ENCODE results near the gene CASP3. TPM values are rescaled to one million over a fixed set of nuclear protein-coding genes. Genes with fewer than 3 reads are reported as not detected.
"Not testable (repeated sequence)": the region's sequence is repeated elsewhere in the genome, so short reads cannot be mapped to it uniquely, and the experiment has no call there.

The CASP3 gene
- total and polyA plus RNA-seq, 4 donors: 37.5 to 62.1 (median 47.6) TPM

- Histone ChIP-seq H3K36me3 (ENCODE audit: control insufficient read depth, insufficient read depth, low read length) (no peaks in the 10 kb centered on the region), H3K27me3 (ENCODE audit: control insufficient read depth, insufficient read depth, low read length) (no peaks in the 10 kb centered on the region), H3K9me3 (ENCODE audit: control insufficient read depth, insufficient read depth, low read length) (no peaks in the 10 kb centered on the region), H3K4me1 (ENCODE audit: control insufficient read depth, insufficient read depth, low read length) (peaks cover 10% of the 10 kb centered on the region), H3K4me3 (ENCODE audit: low read depth, low read length) (no peak overlapping the region), H3K27ac (ENCODE audit: low read depth, low read length) (no peak overlapping the region)
- 85% methylated on average over 3 of the region's 9 CpGs for WGBS (ENCODE audit: insufficient coverage)
- DNase-seq (ENCODE audit: low read depth in 4 of 6, low spot score in 6 of 6): no peak
Observed at GRCh38 chr4:184644553-184645307, 4.5 kb downstream of the CASP3 start.

GRCh38 chr4:184643731-184644130, 5.5 kb downstream of the CASP3 start:
- no peak for DNase-seq (ENCODE audit: low read depth in 4 of 6, low spot score in 6 of 6)
- H3K27ac ChIP-seq (ENCODE audit: low read depth, low read length): no peak overlapping the region
- H3K4me1 ChIP-seq (ENCODE audit: control insufficient read depth, insufficient read depth, low read length): peaks cover 9% of the 10 kb centered on the region
- no peaks in the 10 kb centered on the region for H3K9me3 ChIP-seq (ENCODE audit: control insufficient read depth, insufficient read depth, low read length)
- no CpG with 5 or more reads among the region's 1 CpG for WGBS (ENCODE audit: insufficient coverage)
- no peaks in the 10 kb centered on the region for H3K27me3 ChIP-seq (ENCODE audit: control insufficient read depth, insufficient read depth, low read length)
- H3K4me3 ChIP-seq (ENCODE audit: low read depth, low read length): no peak overlapping the region
- no peaks in the 10 kb centered on the region for H3K36me3 ChIP-seq (ENCODE audit: control insufficient read depth, insufficient read depth, low read length)

- Histone ChIP-seq H3K27ac (ENCODE audit: low read depth, low read length) (no peak overlapping the region), H3K4me1 (ENCODE audit: control insufficient read depth, insufficient read depth, low read length) (no peaks in the 10 kb centered on the region), H3K4me3 (ENCODE audit: low read depth, low read length) (no peak overlapping the region), H3K36me3 (ENCODE audit: control insufficient read depth, insufficient read depth, low read length) (peaks cover 8% of the 10 kb centered on the region), H3K27me3 (ENCODE audit: control insufficient read depth, insufficient read depth, low read length) (no peaks in the 10 kb centered on the region), H3K9me3 (ENCODE audit: control insufficient read depth, insufficient read depth, low read length) (no peaks in the 10 kb centered on the region)
- DNase-seq (ENCODE audit: low read depth in 4 of 6, low spot score in 6 of 6): peak in 1 of 6 donors; percentile 62
- 83% methylated on average over 1 of the region's 5 CpGs for whole genome bisulfite sequencing (ENCODE audit: insufficient coverage)
Observed at GRCh38 chr4:184641451-184641850, 7.8 kb downstream of the CASP3 start.

DNA sequence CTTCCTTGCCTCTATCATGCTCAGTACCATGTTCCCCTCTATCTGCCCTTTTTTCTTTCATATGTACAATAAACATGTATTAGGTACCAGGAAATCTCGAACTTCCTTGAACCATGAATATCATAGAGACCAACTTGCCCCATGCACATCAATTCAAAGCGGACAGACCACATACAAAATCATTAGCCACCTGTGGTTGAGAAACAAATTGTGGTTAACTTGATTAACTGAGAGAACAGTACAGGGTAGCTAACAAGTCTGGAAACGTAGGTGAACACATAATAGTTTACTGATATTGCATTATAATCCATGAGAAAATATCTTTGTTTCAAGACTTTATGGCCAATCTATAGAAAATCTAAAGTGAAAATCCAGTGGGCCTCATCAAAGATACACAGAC, 8.2 kb downstream of the CASP3 start:
- Histone ChIP-seq H3K27ac (ENCODE audit: low read depth, low read length) (no peak overlapping the region), H3K36me3 (ENCODE audit: control insufficient read depth, insufficient read depth, low read length) (peaks cover 11% of the 10 kb centered on the region), H3K9me3 (ENCODE audit: control insufficient read depth, insufficient read depth, low read length) (no peaks in the 10 kb centered on the region), H3K27me3 (ENCODE audit: control insufficient read depth, insufficient read depth, low read length) (no peaks in the 10 kb centered on the region), H3K4me1 (ENCODE audit: control insufficient read depth, insufficient read depth, low read length) (no peaks in the 10 kb centered on the region), H3K4me3 (ENCODE audit: low read depth, low read length) (no peak overlapping the region)
- DNase-seq (ENCODE audit: low read depth in 4 of 6, low spot score in 6 of 6): no peak
- no CpG with 5 or more reads among the region's 3 CpGs for WGBS (ENCODE audit: insufficient coverage)

- no peak overlapping the region for H3K4me3 ChIP-seq (ENCODE audit: low read depth, low read length)
- DNase-seq (ENCODE audit: low read depth in 4 of 6, low spot score in 6 of 6): no peak
- no peaks in the 10 kb centered on the region for H3K27me3 ChIP-seq (ENCODE audit: control insufficient read depth, insufficient read depth, low read length)
- no peaks in the 10 kb centered on the region for H3K9me3 ChIP-seq (ENCODE audit: control insufficient read depth, insufficient read depth, low read length)
- peaks cover 13% of the 10 kb centered on the region for H3K36me3 ChIP-seq (ENCODE audit: control insufficient read depth, insufficient read depth, low read length)
- WGBS (ENCODE audit: insufficient coverage): 100% methylated on average over 4 of the region's 4 CpGs
- H3K27ac ChIP-seq (ENCODE audit: low read depth, low read length): no peak overlapping the region
- H3K4me1 ChIP-seq (ENCODE audit: control insufficient read depth, insufficient read depth, low read length): no peaks in the 10 kb centered on the region
Observed at GRCh38 chr4:184636897-184637296, 12.3 kb downstream of the CASP3 start.

DNA sequence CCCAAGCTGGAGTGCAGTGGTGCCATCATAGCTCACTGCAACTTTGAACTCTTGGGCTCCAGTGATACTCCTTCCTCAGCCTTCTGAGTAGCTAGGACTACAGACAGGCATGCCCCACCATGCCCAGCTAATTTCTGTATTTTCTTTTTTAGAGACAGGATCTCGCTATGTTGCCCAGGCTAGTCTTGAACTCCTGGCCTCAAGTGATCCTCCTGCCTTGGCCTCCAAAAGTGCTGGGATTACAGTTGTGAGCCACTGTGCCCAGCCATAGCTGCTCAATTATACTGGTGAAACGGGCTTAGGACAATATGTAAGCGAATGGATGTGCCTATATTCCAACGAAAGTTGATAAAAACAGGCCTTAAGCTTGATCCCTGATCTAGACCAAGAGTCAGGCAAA, 13.1 kb downstream of the CASP3 start:
- H3K4me3 ChIP-seq (ENCODE audit: low read depth, low read length): no peak overlapping the region
- no peaks in the 10 kb centered on the region for H3K27me3 ChIP-seq (ENCODE audit: control insufficient read depth, insufficient read depth, low read length)
- 100% methylated on average over 4 of the region's 4 CpGs for WGBS (ENCODE audit: insufficient coverage)
- no peaks in the 10 kb centered on the region for H3K4me1 ChIP-seq (ENCODE audit: control insufficient read depth, insufficient read depth, low read length)
- H3K27ac ChIP-seq (ENCODE audit: low read depth, low read length): no peak overlapping the region
- H3K36me3 ChIP-seq (ENCODE audit: control insufficient read depth, insufficient read depth, low read length): peaks cover 15% of the 10 kb centered on the region
- no peaks in the 10 kb centered on the region for H3K9me3 ChIP-seq (ENCODE audit: control insufficient read depth, insufficient read depth, low read length)
- no peak for DNase-seq (ENCODE audit: low read depth in 4 of 6, low spot score in 6 of 6)

DNA sequence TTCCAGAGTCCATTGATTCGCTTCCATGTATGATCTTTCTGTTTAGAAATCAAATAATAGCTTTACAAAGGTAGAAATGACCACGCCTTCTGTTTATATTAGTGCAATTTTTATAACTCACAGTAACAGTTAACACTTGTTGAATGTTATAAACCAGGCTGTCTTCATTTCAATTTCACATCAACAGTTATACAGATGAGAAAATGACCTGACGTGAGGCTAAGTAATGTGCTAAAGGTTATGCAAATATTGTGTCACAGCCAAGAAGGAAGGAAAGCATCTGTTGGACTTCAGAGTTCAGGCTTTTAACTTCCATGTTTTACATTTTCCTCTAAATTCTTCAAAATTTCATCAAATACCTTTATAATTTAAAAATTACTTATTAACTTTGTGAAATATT, 13.9 kb downstream of the CASP3 start:
- H3K9me3 ChIP-seq (ENCODE audit: control insufficient read depth, insufficient read depth, low read length): no peaks in the 10 kb centered on the region
- H3K4me1 ChIP-seq (ENCODE audit: control insufficient read depth, insufficient read depth, low read length): no peaks in the 10 kb centered on the region
- peaks cover 20% of the 10 kb centered on the region for H3K36me3 ChIP-seq (ENCODE audit: control insufficient read depth, insufficient read depth, low read length)
- DNase-seq (ENCODE audit: low read depth in 4 of 6, low spot score in 6 of 6): no peak
- H3K4me3 ChIP-seq (ENCODE audit: low read depth, low read length): no peak overlapping the region
- H3K27ac ChIP-seq (ENCODE audit: low read depth, low read length): no peak overlapping the region
- no peaks in the 10 kb centered on the region for H3K27me3 ChIP-seq (ENCODE audit: control insufficient read depth, insufficient read depth, low read length)
- no CpG with 5 or more reads among the region's 3 CpGs for WGBS (ENCODE audit: insufficient coverage)

GRCh38 chr4:184632842-184633241, 16.4 kb downstream of the CASP3 start:
- no CpG with 5 or more reads among the region's 1 CpG for WGBS (ENCODE audit: insufficient coverage)
- Histone ChIP-seq H3K27ac (ENCODE audit: low read depth, low read length) (no peak overlapping the region), H3K9me3 (ENCODE audit: control insufficient read depth, insufficient read depth, low read length) (no peaks in the 10 kb centered on the region), H3K4me3 (ENCODE audit: low read depth, low read length) (no peak overlapping the region), H3K36me3 (ENCODE audit: control insufficient read depth, insufficient read depth, low read length) (peaks cover 21% of the 10 kb centered on the region), H3K4me1 (ENCODE audit: control insufficient read depth, insufficient read depth, low read length) (no peaks in the 10 kb centered on the region), H3K27me3 (ENCODE audit: control insufficient read depth, insufficient read depth, low read length) (no peaks in the 10 kb centered on the region)
- no peak for DNase-seq (ENCODE audit: low read depth in 4 of 6, low spot score in 6 of 6)

- DNase-seq (ENCODE audit: low read depth in 4 of 6, low spot score in 6 of 6): no peak
- Histone ChIP-seq H3K4me3 (ENCODE audit: low read depth, low read length) (no peak overlapping the region), H3K36me3 (ENCODE audit: control insufficient read depth, insufficient read depth, low read length) (peaks cover 13% of the 10 kb centered on the region), H3K27ac (ENCODE audit: low read depth, low read length) (no peak overlapping the region), H3K9me3 (ENCODE audit: control insufficient read depth, insufficient read depth, low read length) (no peaks in the 10 kb centered on the region), H3K27me3 (ENCODE audit: control insufficient read depth, insufficient read depth, low read length) (no peaks in the 10 kb centered on the region), H3K4me1 (ENCODE audit: control insufficient read depth, insufficient read depth, low read length) (no peaks in the 10 kb centered on the region)
- 100% methylated on average over 4 of the region's 4 CpGs for WGBS (ENCODE audit: insufficient coverage)
Observed at GRCh38 chr4:184628103-184628502, 21.1 kb downstream of the CASP3 start.

DNA sequence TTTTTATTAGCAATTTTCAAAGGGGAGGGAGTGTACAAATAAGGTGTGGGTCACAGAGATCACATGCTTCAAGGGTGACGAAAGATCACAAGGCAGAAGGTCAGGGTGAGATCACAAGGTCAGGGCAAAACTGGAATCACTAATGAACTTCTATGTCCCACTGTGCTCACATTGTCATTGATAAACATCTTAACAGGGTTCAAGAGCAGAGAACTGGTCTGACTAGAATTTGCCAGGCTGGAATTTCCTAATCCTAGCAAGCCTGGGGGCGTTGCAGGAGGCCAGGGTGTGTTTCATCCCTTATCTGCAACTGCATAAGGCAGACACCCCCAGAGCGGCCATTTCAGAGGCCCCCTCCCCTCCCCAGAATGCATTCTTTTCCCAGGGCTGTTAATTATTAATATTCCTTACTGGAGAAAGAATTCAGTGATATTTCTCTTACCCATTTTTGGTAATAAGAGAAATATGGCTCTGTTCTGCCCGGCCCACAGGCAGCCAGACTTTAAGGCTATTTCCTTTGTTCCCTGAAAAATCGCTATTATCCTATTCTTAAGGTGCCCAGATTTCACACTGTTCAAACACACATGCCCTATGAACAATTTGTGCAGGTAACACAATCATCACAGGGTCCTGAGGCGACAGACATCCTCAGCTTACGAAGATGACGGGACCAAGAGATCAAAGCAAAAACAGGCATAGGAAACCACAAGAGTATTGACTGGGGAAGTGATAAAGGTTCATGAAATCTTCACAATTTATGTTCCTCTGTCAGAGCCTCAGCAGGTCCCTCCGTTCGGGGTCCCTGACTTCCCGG, 23.3 kb downstream of the CASP3 start:
- not testable (repeated sequence) for DNase-seq (ENCODE audit: low read depth in 4 of 6, low spot score in 6 of 6); H3K9me3 ChIP-seq (ENCODE audit: control insufficient read depth, insufficient read depth, low read length); H3K4me3 ChIP-seq (ENCODE audit: low read depth, low read length); H3K27me3 ChIP-seq (ENCODE audit: control insufficient read depth, insufficient read depth, low read length); H3K27ac ChIP-seq (ENCODE audit: low read depth, low read length); H3K36me3 ChIP-seq (ENCODE audit: control insufficient read depth, insufficient read depth, low read length); H3K4me1 ChIP-seq (ENCODE audit: control insufficient read depth, insufficient read depth, low read length)
- WGBS (ENCODE audit: insufficient coverage): 91% methylated on average over 5 of the region's 11 CpGs

All from spinal cord (tissue), 10 donors.